Prostate gland (tissue), 2 donors: ENCODE measurements around the gene ATP2C2. TPM values are rescaled to one million over a fixed set of nuclear protein-coding genes. Genes with fewer than 3 reads are reported as not detected.
"Not testable (repeated sequence)": the region's sequence is repeated elsewhere in the genome, so short reads cannot be mapped to it uniquely, and the experiment has no call there.

ENCODE experiments used
- DNase-seq: peaks from one replicate; pipeline ENCODE4 v3.0.0-alpha.2; 2019; ENCODE audit warnings: low spot score
- H3K27ac ChIP-seq, 2 donors: fragments of 200-600 bp; sonication (generic); 2 replicates each; pipeline ENCODE4 v1.5.1; 2017 to 2019
- H3K27me3 ChIP-seq: fragments of 200-600 bp; sonication (generic); replicated peaks from 2 replicates; pipeline ENCODE4 v1.5.1; 2019; ENCODE audit not compliant: insufficient read depth
- H3K36me3 ChIP-seq, 2 donors: fragments of 200-600 bp; sonication (generic); 1 replicate in 1 of 2; 2 replicates in 1 of 2; pipeline versions ENCODE4 v1.5.1 to v1.8.1; 2017 to 2019
- H3K4me1 ChIP-seq: fragments of 200-600 bp; sonication (generic); replicated peaks from 2 replicates; pipeline ENCODE4 v1.5.1; 2019
- H3K4me3 ChIP-seq, 2 donors: fragments of 200-600 bp; sonication (generic); 2 replicates each; pipeline ENCODE4 v1.5.1; 2017 to 2019
- H3K9me3 ChIP-seq: fragments of 200-600 bp; sonication (generic); 2 replicates; pipeline ENCODE4 v1.5.1; 2017
- POLR2A ChIP-seq: fragments of 450-650 bp; IDR thresholded peaks from one replicate; pipeline ENCODE4 v1.6.1; 2016; ENCODE audit warnings: antibody characterized with exemption, mild to moderate bottlenecking
- POLR2AphosphoS5 ChIP-seq: sonication (generic); formaldehyde crosslinking; IDR thresholded peaks from one replicate; pipeline ENCODE4 v1.6.1; 2017; ENCODE audit warnings: antibody characterized with exemption
- WGBS: methylation state at CpG from one replicate; pipeline ENCODE4 v1.1.5; 2018; 5-methylcytosine and 5-hydroxymethylcytosine counted together
- intact Hi-C: fragments of 100-400 bp; cut with DNase I; formaldehyde crosslinking; loops from one replicate; pipeline ENCODE4 v1.14.2; 2022
- total RNA-seq, 2 donors: library from RNA; depleted of rRNA; stranded (reverse); fragments of >200 nt; gene quantifications; one replicate each; pipeline ENCODE4 v1.1.0, GENCODE V29; 2016
- TF ChIP-seq, protein P1 (sequence below), 4 experiments: fragments of 200-600 bp in 2 of 4; fragments of 450-650 bp in 2 of 4; sonication (generic) in 2 of 4; IDR thresholded peaks; 1 replicate in 3 of 4; 2 replicates in 1 of 4; pipeline ENCODE4 v1.5.1; 2016 to 2019; ENCODE audit warnings: antibody characterized with exemption in 4 of 4, mild to moderate bottlenecking in 2 of 4, moderate library complexity in 2 of 4

Gene ATP2C2
- total RNA-seq, 2 donors from 2014 or later: 43.7 to 56.1 TPM

DNA sequence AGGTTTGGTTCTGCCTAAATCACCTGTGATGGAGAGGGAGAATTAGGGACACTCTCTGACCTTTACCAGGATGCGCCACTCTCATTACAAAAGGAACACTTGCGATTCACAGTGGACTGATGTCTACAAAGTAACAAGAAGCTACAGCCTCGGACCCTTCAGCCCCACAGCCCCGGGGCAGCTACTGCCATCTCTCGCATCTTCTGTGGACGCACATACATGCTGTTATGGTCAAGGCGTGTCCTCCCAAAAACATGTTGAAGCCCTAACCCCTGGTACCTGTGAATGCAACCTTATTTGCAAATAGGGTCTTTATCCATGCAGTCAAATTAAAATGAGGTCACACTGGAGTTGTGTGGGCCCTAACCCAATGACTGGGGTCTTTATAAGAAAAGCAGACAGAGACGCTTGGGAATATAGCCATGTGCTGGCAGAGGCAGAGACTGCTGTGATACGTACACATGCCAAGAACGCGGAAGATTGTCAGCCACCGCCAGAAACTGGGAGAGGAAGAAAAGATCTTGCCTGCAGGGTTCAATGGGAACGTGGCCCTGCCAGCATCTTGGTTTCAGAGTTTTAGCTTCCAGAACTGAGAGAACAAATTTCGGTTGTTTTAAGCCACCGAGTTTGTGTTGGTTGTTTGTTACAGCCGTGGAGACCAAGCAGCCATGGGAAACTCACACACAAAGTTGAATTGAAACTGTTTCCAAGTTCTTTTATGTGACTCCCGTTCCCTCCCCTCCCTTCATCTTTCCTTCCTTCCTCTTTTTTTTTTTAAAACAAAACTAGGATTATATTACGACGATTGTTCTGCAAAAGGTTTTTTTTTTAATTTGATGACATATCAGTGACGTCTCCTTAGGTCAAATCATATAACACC, 23.1 kb downstream of the ATP2C2 start:
- TF ChIP-seq POLR2AphosphoS5: peak; percentile 52
- TF ChIP-seq, protein P1, sequence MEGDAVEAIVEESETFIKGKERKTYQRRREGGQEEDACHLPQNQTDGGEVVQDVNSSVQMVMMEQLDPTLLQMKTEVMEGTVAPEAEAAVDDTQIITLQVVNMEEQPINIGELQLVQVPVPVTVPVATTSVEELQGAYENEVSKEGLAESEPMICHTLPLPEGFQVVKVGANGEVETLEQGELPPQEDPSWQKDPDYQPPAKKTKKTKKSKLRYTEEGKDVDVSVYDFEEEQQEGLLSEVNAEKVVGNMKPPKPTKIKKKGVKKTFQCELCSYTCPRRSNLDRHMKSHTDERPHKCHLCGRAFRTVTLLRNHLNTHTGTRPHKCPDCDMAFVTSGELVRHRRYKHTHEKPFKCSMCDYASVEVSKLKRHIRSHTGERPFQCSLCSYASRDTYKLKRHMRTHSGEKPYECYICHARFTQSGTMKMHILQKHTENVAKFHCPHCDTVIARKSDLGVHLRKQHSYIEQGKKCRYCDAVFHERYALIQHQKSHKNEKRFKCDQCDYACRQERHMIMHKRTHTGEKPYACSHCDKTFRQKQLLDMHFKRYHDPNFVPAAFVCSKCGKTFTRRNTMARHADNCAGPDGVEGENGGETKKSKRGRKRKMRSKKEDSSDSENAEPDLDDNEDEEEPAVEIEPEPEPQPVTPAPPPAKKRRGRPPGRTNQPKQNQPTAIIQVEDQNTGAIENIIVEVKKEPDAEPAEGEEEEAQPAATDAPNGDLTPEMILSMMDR (IDR thresholded peaks at IDR 0.05): no peak
- Histone ChIP-seq H3K27ac (peak overlapping the region; percentile 52 to 58), H3K4me1 (no peaks in the 10 kb centered on the region), H3K27me3 (no peaks in the 10 kb centered on the region), H3K9me3 (no peaks in the 10 kb centered on the region), H3K4me3 (no peak overlapping the region), H3K36me3 (no peaks in the 10 kb centered on the region)
- peak; percentile 74 for DNase-seq
- 29% methylated on average over 20 of the region's 20 CpGs for WGBS
- intact Hi-C loops: no loop called here

DNA sequence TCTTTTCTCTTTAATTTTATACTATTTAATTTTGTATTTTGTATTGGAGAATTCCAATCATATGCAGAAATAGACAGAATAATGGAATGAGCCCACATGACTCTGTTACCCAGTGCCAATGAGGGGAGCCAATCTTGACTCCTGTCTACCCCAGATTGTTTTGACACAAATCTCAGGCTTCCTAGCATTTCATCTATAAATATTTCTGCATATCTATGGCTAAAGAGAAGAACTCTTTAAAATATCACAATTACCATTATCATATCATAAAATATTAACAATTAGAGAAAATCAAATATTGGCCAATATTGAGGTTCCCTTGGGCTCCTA, 23.7 kb downstream of the ATP2C2 start:
- no peak for DNase-seq
- peak overlapping the region; percentile 52 to 58 for H3K27ac ChIP-seq
- intact Hi-C loops: no loop called here
- no peak for TF ChIP-seq POLR2AphosphoS5
- TF ChIP-seq, protein P1 (IDR thresholded peaks at IDR 0.05): no peak
- TF ChIP-seq POLR2A: no peak
- no peaks in the 10 kb centered on the region for H3K27me3 ChIP-seq
- H3K4me3 ChIP-seq: no peak overlapping the region
- H3K9me3 ChIP-seq: no peaks in the 10 kb centered on the region
- no peaks in the 10 kb centered on the region for H3K36me3 ChIP-seq
- no peaks in the 10 kb centered on the region for H3K4me1 ChIP-seq

- H3K4me1 ChIP-seq, H3K27me3 ChIP-seq, DNase-seq, H3K4me3 ChIP-seq, H3K36me3 ChIP-seq, H3K9me3 ChIP-seq, intact Hi-C loops: not testable (repeated sequence)
- 43% methylated on average over 9 of the region's 10 CpGs for WGBS
- H3K27ac ChIP-seq: peak overlapping the region; percentile 10 to 23
Observed at GRCh38 chr16:84396082-84396481, 27.7 kb downstream of the ATP2C2 start.

GRCh38 chr16:84396537-84397008, 28.2 kb downstream of the ATP2C2 start:
- intact Hi-C loops: no loop called here
- H3K4me3 ChIP-seq: no peak overlapping the region
- no peaks in the 10 kb centered on the region for H3K27me3 ChIP-seq
- 48% methylated on average over 9 of the region's 9 CpGs for WGBS
- H3K27ac ChIP-seq: peak overlapping the region; percentile 23 to 62
- TF ChIP-seq, protein P1 (IDR thresholded peaks at IDR 0.05): no peak
- peak; percentile 83 for TF ChIP-seq POLR2AphosphoS5
- H3K9me3 ChIP-seq: no peaks in the 10 kb centered on the region
- H3K4me1 ChIP-seq: no peaks in the 10 kb centered on the region
- peak; percentile 82 for DNase-seq
- H3K36me3 ChIP-seq: no peaks in the 10 kb centered on the region

- peak overlapping the region; percentile 23 to 62 for H3K27ac ChIP-seq
- intact Hi-C loops: no loop called here
- no peaks in the 10 kb centered on the region for H3K9me3 ChIP-seq
- no peak overlapping the region for H3K4me3 ChIP-seq
- no peaks in the 10 kb centered on the region for H3K27me3 ChIP-seq
- WGBS: 62% methylated on average over 6 of the region's 6 CpGs
- no peak for DNase-seq
- H3K4me1 ChIP-seq: no peaks in the 10 kb centered on the region
- TF ChIP-seq POLR2A: no peak
- TF ChIP-seq, protein P1 (IDR thresholded peaks at IDR 0.05): peak in 1 of 4 experiments; percentile 34
- H3K36me3 ChIP-seq: no peaks in the 10 kb centered on the region
Observed at GRCh38 chr16:84397090-84397489, 28.8 kb downstream of the ATP2C2 start.
